K562 (cell line): Measurements from ENCODE around the gene TRAPPC12. TPM values are rescaled to one million over a fixed set of nuclear protein-coding genes. Genes with fewer than 3 reads are reported as not detected.
A peak's percentile ranks its signal among the peaks of the same experiment; 100 is the strongest.

Source experiments
- ATAC-seq: fragments of 200-7000 bp; cut with Tn5 transposase; 3 replicates; pipeline ENCODE4 v1.9.1; 2020; ENCODE audit warnings: moderate library complexity
- BruUV-seq: library from RNA; stranded (reverse); fragments of 400-500 nt; replicated peaks from 2 replicates; lab custom pipeline; 2021; lab: Mats Ljungman, UMichigan
- CTCF ChIA-PET: fragments of 300-600 bp; formaldehyde crosslinking; extraction: SDS; loops from one replicate; lab custom pipeline; 2021; ENCODE audit warnings: low intra/inter-chr PET ratio; lab: Yijun Ruan, JAX
- POLR2A ChIA-PET: fragments of 300-600, 350-650 bp; sonication (Branson Sonifier 250); formaldehyde crosslinking; extraction: SDS; loops from one replicate; lab custom pipeline; 2021; ENCODE audit warnings: antibody characterized with exemption, inconsistent platforms; lab: Yijun Ruan, JAX
- DNase-seq, 4 experiments: peaks; one replicate each; pipeline versions ENCODE4 v3.0.0 to v3.0.0-alpha.2; 2011 to 2018; ENCODE audit warnings: low spot score in 3 of 4, mixed read lengths in 3 of 4; ENCODE audit errors: extremely low read depth in 1 of 4
- FAIRE-seq: peaks from 2 replicates; lab custom pipeline; 2011; peaks lifted over from hg19 to GRCh38; lab: Jason Lieb, UNC
- H2AFZ ChIP-seq: 2 replicates; pipeline ENCODE4 v1.6.0; 2011; ENCODE audit warnings: low read depth, low read length, control low read depth, inconsistent platforms
- H3K27ac ChIP-seq: fragments of 200-600 bp; 3 replicates; pipeline ENCODE4 v1.8.0; 2011; ENCODE audit warnings: low read depth, mild to moderate bottlenecking, control low read depth, inconsistent platforms, low read length, moderate library complexity, mixed read lengths; ENCODE audit errors: extremely low read depth
- H3K27me3 ChIP-seq, 2 experiments: fragments of 300-600 bp in 1 of 2; 2 replicates in 1 of 2; 3 replicates in 1 of 2; pipeline versions ENCODE4 v1.6.0 to v1.8.0; 2011; ENCODE audit warnings: inconsistent platforms in 2 of 2, low read length in 2 of 2, mild to moderate bottlenecking in 1 of 2, mixed read lengths in 1 of 2, moderate library complexity in 1 of 2; ENCODE audit not compliant: control insufficient read depth in 2 of 2, insufficient read depth in 2 of 2
- H3K36me3 ChIP-seq: fragments of 300-600 bp; 3 replicates; pipeline ENCODE4 v1.8.0; 2011; ENCODE audit warnings: mild to moderate bottlenecking, low read length, inconsistent platforms; ENCODE audit not compliant: control insufficient read depth, insufficient read depth
- H3K4me1 ChIP-seq, 2 experiments: fragments of 200-600 bp in 1 of 2; replicated peaks in 1 of 2; 2 replicates in 1 of 2; 3 replicates in 1 of 2; pipeline versions ENCODE4 v1.5.1 to v1.8.0; 2011; ENCODE audit warnings: inconsistent platforms in 2 of 2, low read length in 2 of 2, mild to moderate bottlenecking in 1 of 2, mixed read lengths in 1 of 2, moderate library complexity in 1 of 2; ENCODE audit not compliant: control insufficient read depth in 2 of 2, insufficient read depth in 2 of 2
- H3K4me2 ChIP-seq: 2 replicates; pipeline ENCODE4 v1.6.1; 2011; ENCODE audit warnings: low read length, control low read depth, inconsistent platforms, mixed read lengths; ENCODE audit not compliant: insufficient read depth
- H3K4me3 ChIP-seq: fragments of 200-600 bp; sonication (generic), shearing (Covaris generic); 2 replicates; pipeline ENCODE4 v1.5.1; 2016; ENCODE audit warnings: control low read depth, inconsistent platforms
- H3K79me2 ChIP-seq: fragments of 200-600 bp; 3 replicates; pipeline ENCODE4 v1.8.0; 2011; ENCODE audit warnings: low read length, inconsistent platforms; ENCODE audit not compliant: control insufficient read depth, insufficient read depth
- H3K9ac ChIP-seq, 2 experiments: 2 replicates each; pipeline versions ENCODE4 v1.6.0 to v1.6.1; 2011; ENCODE audit warnings: low read depth in 2 of 2, low read length in 2 of 2, control low read depth in 1 of 2, inconsistent platforms in 1 of 2, mild to moderate bottlenecking in 1 of 2, mixed read lengths in 1 of 2; ENCODE audit not compliant: insufficient read depth in 1 of 2
- H3K9me1 ChIP-seq: one replicate; pipeline ENCODE4 v1.6.0; 2011; ENCODE audit warnings: inconsistent platforms, mild to moderate bottlenecking, low read length, moderate library complexity; ENCODE audit not compliant: control insufficient read depth, insufficient read depth
- H3K9me3 ChIP-seq: replicated peaks from 2 replicates; pipeline ENCODE4 v1.5.1; 2011; ENCODE audit warnings: low read depth, low read length, inconsistent platforms; ENCODE audit not compliant: control insufficient read depth, insufficient read depth
- H4K20me1 ChIP-seq: replicated peaks from 2 replicates; pipeline ENCODE4 v1.6.1; 2011; ENCODE audit warnings: low read length, inconsistent platforms, mixed read lengths; ENCODE audit not compliant: control insufficient read depth, insufficient read depth
- BACH1 ChIP-seq: fragments of 200-800 bp; sonication (Bioruptor generic); IDR thresholded peaks from 2 replicates; pipeline ENCODE4 v1.6.1; 2016; ENCODE audit warnings: missing genetic modification characterization, missing compliant biosample characterization
- ELF4 ChIP-seq: fragments of 450-650 bp; formaldehyde crosslinking; IDR thresholded peaks from 2 replicates; pipeline ENCODE4 v1.4.0; 2022; ENCODE audit warnings: missing genetic modification characterization
- ESRRA ChIP-seq: fragments of 450-650 bp; IDR thresholded peaks from 2 replicates; pipeline ENCODE4 v1.6.1; 2014; ENCODE audit warnings: low read depth, mild to moderate bottlenecking, moderate library complexity, borderline replicate concordance
- HDAC2 ChIP-seq: fragments of 450-650 bp; IDR thresholded peaks from 2 replicates; pipeline ENCODE4 v1.6.1; 2016; ENCODE audit warnings: mild to moderate bottlenecking
- KAT8 ChIP-seq: fragments of 450-650 bp; IDR thresholded peaks from 2 replicates; pipeline ENCODE4 v1.6.1; 2016; ENCODE audit warnings: low read depth, mild to moderate bottlenecking
- NFE2 ChIP-seq: IDR thresholded peaks from 2 replicates; pipeline ENCODE4 v1.6.1; 2014; ENCODE audit warnings: antibody characterized with exemption, low read depth
- PTTG1 ChIP-seq: fragments of 450-650 bp; IDR thresholded peaks from 2 replicates; pipeline ENCODE4 v1.6.1; 2016; ENCODE audit warnings: low read depth, mild to moderate bottlenecking, missing genetic modification characterization, missing compliant biosample characterization
- TOE1 ChIP-seq, 2 experiments: fragments of 450-650 bp in 1 of 2; sonication (generic) in 1 of 2; formaldehyde crosslinking in 1 of 2; IDR thresholded peaks; 2 replicates each; pipeline versions ENCODE4 v1.7.1 to v1.8.0; 2016 to 2022; ENCODE audit warnings: borderline replicate concordance in 2 of 2, mild to moderate bottlenecking in 2 of 2, antibody characterized with exemption in 1 of 2, inconsistent platforms in 1 of 2, low read depth in 1 of 2, missing genetic modification reagents in 1 of 2, moderate library complexity in 1 of 2
- ZNF24 ChIP-seq: fragments of 450-650 bp; IDR thresholded peaks from 2 replicates; pipeline ENCODE4 v1.6.1; 2016
- ZNF398 ChIP-seq: fragments of 250-450 bp; sonication (Bioruptor Pico); IDR thresholded peaks from 2 replicates; pipeline ENCODE4 v1.8.0; 2021; ENCODE audit warnings: moderate library complexity, mild to moderate bottlenecking, inconsistent platforms
- WGBS: fragments of 100-300 bp; shearing (Covaris generic); methylation state at CpG from one replicate; pipeline ENCODE4 v1.1.6; 2016; ENCODE audit warnings: low coverage, mixed read lengths; ENCODE audit not compliant: insufficient coverage; ENCODE audit errors: missing lambda C conversion rate; 5-methylcytosine and 5-hydroxymethylcytosine counted together
- in situ Hi-C: fragments of 300-500 bp; cut with MboI; formaldehyde crosslinking; loops from 4 replicates; pipeline ENCODE4 v1.15.0; 2018; ENCODE audit warnings: inconsistent platforms, mixed read lengths
- intact Hi-C: fragments of 100-400 bp; cut with micrococcal nuclease; formaldehyde crosslinking; loops from 2 replicates; pipeline ENCODE4 v1.14.2; 2022
- polyA plus RNA-seq, 8 experiments: library from polyadenylated mRNA; depleted of rRNA in 4 of 8; stranded (reverse) in 5 of 8; unstranded in 3 of 8; fragments of >200 nt; fragmentation: Nextera tagmentation in 2 of 8; fragmentation: Illumina TruSeq in 1 of 8; extraction: Ambion mirVana in 2 of 8; extraction: Trizol in 1 of 8; gene quantifications; 2 replicates each; pipeline versions ENCODE4 v1.2.1 to v1.2.3, GENCODE V29; 2011 to 2014; ENCODE audit warnings: inconsistent platforms in 1 of 8, missing spikeins in 1 of 8
- total RNA-seq, 7 experiments: library from RNA; depleted of rRNA in 6 of 7; stranded (reverse); fragments of >200 nt in 6 of 7; fragmentation: Illumina TruSeq in 2 of 7; extraction: Trizol in 2 of 7; gene quantifications; 2 replicates each; pipeline versions ENCODE4 v1.2.1 to v1.2.3, GENCODE V29; 2011 to 2021; ENCODE audit warnings: low replicate concordance in 1 of 7
- TF ChIP-seq, protein P1 (sequence below): fragments of 450-650 bp; formaldehyde crosslinking; IDR thresholded peaks from 2 replicates; pipeline ENCODE4 v1.4.0; 2020; ENCODE audit warnings: mild to moderate bottlenecking
- TF ChIP-seq, protein P2 (sequence below): sonication (generic); formaldehyde crosslinking; IDR thresholded peaks from 2 replicates; pipeline ENCODE4 v1.8.0; 2022; ENCODE audit warnings: mild to moderate bottlenecking, missing genetic modification reagents

TRAPPC12 gene
- total and polyA plus RNA-seq, 9 of the 15 experiments (the other 6 are each of a cell fraction or from before 2014, with no cell fraction given), result 8.0 to 75.2 (median 39.1) TPM

- TF ChIP-seq, protein P1, sequence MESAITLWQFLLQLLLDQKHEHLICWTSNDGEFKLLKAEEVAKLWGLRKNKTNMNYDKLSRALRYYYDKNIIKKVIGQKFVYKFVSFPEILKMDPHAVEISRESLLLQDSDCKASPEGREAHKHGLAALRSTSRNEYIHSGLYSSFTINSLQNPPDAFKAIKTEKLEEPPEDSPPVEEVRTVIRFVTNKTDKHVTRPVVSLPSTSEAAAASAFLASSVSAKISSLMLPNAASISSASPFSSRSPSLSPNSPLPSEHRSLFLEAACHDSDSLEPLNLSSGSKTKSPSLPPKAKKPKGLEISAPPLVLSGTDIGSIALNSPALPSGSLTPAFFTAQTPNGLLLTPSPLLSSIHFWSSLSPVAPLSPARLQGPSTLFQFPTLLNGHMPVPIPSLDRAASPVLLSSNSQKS (CRISPR knock-in tag), result no peak
- TF ChIP-seq, all 486 proteins: peak for 0
Observed at GRCh38 chr2:3526871-3527270, 147.4 kb downstream of the TRAPPC12 start (continued).

- Histone ChIP-seq H3K27me3 (no peaks in the 10 kb centered on the region; a peak in 1 of 5 replicates), H3K9me1 (no peaks in the 10 kb centered on the region), H4K20me1 (peaks cover 4% of the 10 kb centered on the region; the same call in 1 of the 2 replicates), H3K9me3 (peaks cover 6% of the 10 kb centered on the region), H3K4me1 (peaks cover 10 to 11% of the 10 kb centered on the region in 2 experiments), H3K27ac (no peak overlapping the region; the same call in 2 of the 3 replicates), H3K36me3 (peaks cover 8% of the 10 kb centered on the region; the same call in 2 of the 3 replicates), H2AFZ (no peak overlapping the region), H3K4me2 (no peak overlapping the region), H3K9ac (no peak overlapping the region), H3K79me2 (no peaks in the 10 kb centered on the region), H3K4me3 (no peak overlapping the region)
- ChIA-PET CTCF (no interaction called here), POLR2A (interaction anchor here (0.5 to 1.6 kb wide), 2 partner anchors 8 to 167 kb away, joined by 3 to 5 read pairs; partner anchors contain the start of gene ADI1)
- ATAC-seq (no peak), DNase-seq (no peak), FAIRE-seq (no peak)
- BruUV-seq, result no TSS peak
- 93% methylated on average over 20 of the region's 40 CpGs for WGBS
- intact Hi-C loops, result no loop called here
- in situ Hi-C loops, result no loop called here
- TF ChIP-seq TOE1 (IDR thresholded peaks at IDR 0.05; ENCODE audit: borderline replicate concordance) (no peak), TOE1 (CRISPR knock-in tag; IDR thresholded peaks at IDR 0.05; ENCODE audit: borderline replicate concordance, low read depth) (no peak), NFE2 (no peak), BACH1 (no peak), KAT8 (no peak), ZNF24 (no peak), ELF4 (peak; percentile 48), ZNF398 (no peak), ESRRA (no peak), PTTG1 (tag) (no peak), HDAC2 (no peak)
- TF ChIP-seq, protein P2, sequence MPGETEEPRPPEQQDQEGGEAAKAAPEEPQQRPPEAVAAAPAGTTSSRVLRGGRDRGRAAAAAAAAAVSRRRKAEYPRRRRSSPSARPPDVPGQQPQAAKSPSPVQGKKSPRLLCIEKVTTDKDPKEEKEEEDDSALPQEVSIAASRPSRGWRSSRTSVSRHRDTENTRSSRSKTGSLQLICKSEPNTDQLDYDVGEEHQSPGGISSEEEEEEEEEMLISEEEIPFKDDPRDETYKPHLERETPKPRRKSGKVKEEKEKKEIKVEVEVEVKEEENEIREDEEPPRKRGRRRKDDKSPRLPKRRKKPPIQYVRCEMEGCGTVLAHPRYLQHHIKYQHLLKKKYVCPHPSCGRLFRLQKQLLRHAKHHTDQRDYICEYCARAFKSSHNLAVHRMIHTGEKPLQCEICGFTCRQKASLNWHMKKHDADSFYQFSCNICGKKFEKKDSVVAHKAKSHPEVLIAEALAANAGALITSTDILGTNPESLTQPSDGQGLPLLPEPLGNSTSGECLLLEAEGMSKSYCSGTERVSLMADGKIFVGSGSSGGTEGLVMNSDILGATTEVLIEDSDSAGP (CRISPR knock-in tag), result peak; percentile 65; the same call in 1 of the 2 replicates
Observed at GRCh38 chr2:3527886-3528785, 148.6 kb downstream of the TRAPPC12 start.
